ENCODE results near the gene IMMP2L.

IMMP2L gene

GRCh38 chr7:111003883-111004282, 558.4 kb downstream of the IMMP2L start:
- Histone ChIP-seq H3K36me3 (ENCODE audit: control insufficient read depth in 5 of 5, insufficient read depth in 5 of 5, low read length in 5 of 5) (no peaks in the 10 kb centered on the region), H3K9ac (ENCODE audit: low read length in 5 of 5) (no peak overlapping the region), H3K9me3 (ENCODE audit: control insufficient read depth in 5 of 5, low read length in 5 of 5) (no peaks in the 10 kb centered on the region), H3K4me3 (ENCODE audit: low read depth in 1 of 5, low read length in 5 of 5) (no peak overlapping the region), H3K27me3 (ENCODE audit: control insufficient read depth in 5 of 5, insufficient read depth in 4 of 5, low read length in 5 of 5) (no peaks in the 10 kb centered on the region), H3K4me1 (ENCODE audit: control insufficient read depth in 5 of 5, insufficient read depth in 5 of 5, low read length in 5 of 5) (no peaks in the 10 kb centered on the region), H3K27ac (ENCODE audit: low read depth, low read length) (no peak overlapping the region)

DNA sequence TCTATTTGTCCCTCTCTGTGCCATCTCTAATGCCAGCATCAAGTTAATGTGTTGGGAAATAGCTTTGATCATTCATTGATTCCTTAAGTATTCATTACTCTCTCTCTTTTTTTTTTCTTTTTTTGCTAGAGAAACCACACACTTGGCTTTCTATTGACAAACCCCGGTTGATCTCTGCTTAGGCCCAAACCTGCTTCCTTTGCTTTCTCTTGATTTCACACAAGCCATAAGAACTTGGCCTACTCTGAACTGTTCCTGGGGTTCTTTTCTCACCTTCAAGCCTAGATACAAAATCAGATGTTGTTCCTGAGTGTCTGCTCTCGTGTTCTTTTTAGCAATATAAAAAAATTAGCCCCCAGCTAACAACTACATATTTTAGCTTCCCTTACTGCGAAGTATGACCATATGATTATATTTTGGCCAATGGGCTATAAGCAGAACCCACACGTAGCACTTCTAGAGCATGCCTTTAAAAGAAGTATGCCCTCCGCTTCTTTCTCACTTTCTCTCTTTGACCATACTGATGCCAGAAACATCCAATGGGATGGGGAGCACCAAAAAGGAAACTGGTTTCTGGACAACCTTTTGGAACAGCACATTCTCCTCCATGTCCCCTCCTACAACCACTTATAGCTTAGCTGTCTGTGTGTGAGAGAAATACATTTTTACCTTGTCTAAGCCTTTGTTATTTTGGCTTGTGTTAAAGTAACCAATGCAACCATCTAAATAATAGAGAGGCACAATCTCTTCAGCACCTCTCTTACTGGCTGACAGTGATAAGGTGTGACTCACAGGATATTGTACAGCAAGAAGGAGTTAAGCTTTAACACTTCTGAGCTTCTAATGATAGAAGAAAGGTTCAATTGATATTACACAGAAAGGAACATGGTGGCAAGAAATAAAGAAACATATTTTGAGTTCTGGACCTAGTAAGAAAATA, 568.0 kb downstream of the IMMP2L start:
- Histone ChIP-seq H3K27me3 (ENCODE audit: control insufficient read depth in 5 of 5, insufficient read depth in 4 of 5, low read length in 5 of 5) (no peaks in the 10 kb centered on the region), H3K9me3 (ENCODE audit: control insufficient read depth in 5 of 5, low read length in 5 of 5) (no peaks in the 10 kb centered on the region), H3K36me3 (ENCODE audit: control insufficient read depth in 5 of 5, insufficient read depth in 5 of 5, low read length in 5 of 5) (no peaks in the 10 kb centered on the region), H3K4me3 (ENCODE audit: low read depth in 1 of 5, low read length in 5 of 5) (no peak overlapping the region), H3K9ac (ENCODE audit: low read length in 5 of 5) (no peak overlapping the region), H3K27ac (ENCODE audit: low read depth, low read length) (no peak overlapping the region), H3K4me1 (ENCODE audit: control insufficient read depth in 5 of 5, insufficient read depth in 5 of 5, low read length in 5 of 5) (no peaks in the 10 kb centered on the region)

DNA sequence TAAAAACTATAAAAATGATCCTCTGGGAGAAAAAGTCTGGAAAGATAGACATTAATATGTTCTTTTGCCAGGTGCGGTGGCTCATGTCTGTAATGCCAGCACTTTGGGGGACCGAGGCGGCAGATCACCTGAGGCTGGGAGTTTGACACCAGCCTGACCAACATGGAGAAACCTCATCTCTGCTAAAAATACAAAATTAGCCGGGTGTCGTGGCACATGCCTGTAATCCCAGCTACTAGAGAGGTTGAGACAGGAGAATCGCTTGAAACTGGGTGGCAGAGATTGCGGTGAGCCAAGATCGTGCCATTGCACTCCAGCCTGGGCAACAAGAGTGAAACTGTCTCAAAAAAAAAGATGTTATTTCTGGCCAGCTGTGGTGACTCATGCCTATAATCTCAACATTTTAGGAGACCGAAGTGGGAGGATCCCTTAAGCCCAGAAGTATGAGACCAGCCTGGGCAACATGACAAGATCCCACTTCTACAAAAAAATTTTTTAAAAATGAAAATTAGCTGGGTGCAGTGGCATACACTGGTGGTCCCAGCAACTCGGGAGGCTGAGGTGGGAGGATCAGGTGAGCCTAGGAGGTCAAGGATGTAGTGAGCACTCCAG, 573.3 kb downstream of the IMMP2L start:
- Histone ChIP-seq H3K4me3 (ENCODE audit: low read depth in 1 of 5, low read length in 5 of 5) (no peak overlapping the region), H3K9me3 (ENCODE audit: control insufficient read depth in 5 of 5, low read length in 5 of 5) (no peaks in the 10 kb centered on the region), H3K27ac (ENCODE audit: low read depth, low read length) (no peak overlapping the region), H3K36me3 (ENCODE audit: control insufficient read depth in 5 of 5, insufficient read depth in 5 of 5, low read length in 5 of 5) (no peaks in the 10 kb centered on the region), H3K9ac (ENCODE audit: low read length in 5 of 5) (no peak overlapping the region), H3K27me3 (ENCODE audit: control insufficient read depth in 5 of 5, insufficient read depth in 4 of 5, low read length in 5 of 5) (no peaks in the 10 kb centered on the region), H3K4me1 (ENCODE audit: control insufficient read depth in 5 of 5, insufficient read depth in 5 of 5, low read length in 5 of 5) (no peaks in the 10 kb centered on the region)

DNA sequence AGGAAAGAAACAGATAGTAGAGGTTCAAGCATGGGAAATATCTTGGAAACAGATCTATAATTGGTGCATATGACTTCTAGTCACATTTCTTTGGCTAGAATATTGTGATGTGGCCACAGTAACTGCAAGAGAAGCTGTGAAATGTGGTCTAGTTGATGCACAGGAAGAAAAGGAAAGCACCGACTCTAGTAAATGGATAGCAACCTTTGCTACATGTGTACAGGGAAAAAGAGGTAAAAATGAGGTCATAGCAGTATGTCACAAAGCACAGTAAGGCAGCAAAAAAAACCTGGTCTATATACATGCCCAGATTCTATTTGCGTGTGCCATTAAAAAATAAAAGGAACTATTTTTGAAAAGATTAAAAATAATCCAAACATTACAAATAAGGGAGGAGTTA, 573.9 kb downstream of the IMMP2L start:
- Histone ChIP-seq H3K4me3 (ENCODE audit: low read depth in 1 of 5, low read length in 5 of 5) (no peak overlapping the region), H3K9me3 (ENCODE audit: control insufficient read depth in 5 of 5, low read length in 5 of 5) (no peaks in the 10 kb centered on the region), H3K4me1 (ENCODE audit: control insufficient read depth in 5 of 5, insufficient read depth in 5 of 5, low read length in 5 of 5) (no peaks in the 10 kb centered on the region), H3K27me3 (ENCODE audit: control insufficient read depth in 5 of 5, insufficient read depth in 4 of 5, low read length in 5 of 5) (no peaks in the 10 kb centered on the region), H3K9ac (ENCODE audit: low read length in 5 of 5) (no peak overlapping the region), H3K36me3 (ENCODE audit: control insufficient read depth in 5 of 5, insufficient read depth in 5 of 5, low read length in 5 of 5) (no peaks in the 10 kb centered on the region), H3K27ac (ENCODE audit: low read depth, low read length) (no peak overlapping the region)

- Histone ChIP-seq H3K4me3 (ENCODE audit: low read depth in 1 of 5, low read length in 5 of 5) (no peak overlapping the region), H3K4me1 (ENCODE audit: control insufficient read depth in 5 of 5, insufficient read depth in 5 of 5, low read length in 5 of 5) (no peaks in the 10 kb centered on the region), H3K27me3 (ENCODE audit: control insufficient read depth in 5 of 5, insufficient read depth in 4 of 5, low read length in 5 of 5) (no peaks in the 10 kb centered on the region), H3K27ac (ENCODE audit: low read depth, low read length) (no peak overlapping the region), H3K9ac (ENCODE audit: low read length in 5 of 5) (no peak overlapping the region), H3K9me3 (ENCODE audit: control insufficient read depth in 5 of 5, low read length in 5 of 5) (no peaks in the 10 kb centered on the region), H3K36me3 (ENCODE audit: control insufficient read depth in 5 of 5, insufficient read depth in 5 of 5, low read length in 5 of 5) (no peaks in the 10 kb centered on the region)
These were observed 575.1 kb downstream of the IMMP2L start for GRCh38 chr7:110987127-110987693.

DNA sequence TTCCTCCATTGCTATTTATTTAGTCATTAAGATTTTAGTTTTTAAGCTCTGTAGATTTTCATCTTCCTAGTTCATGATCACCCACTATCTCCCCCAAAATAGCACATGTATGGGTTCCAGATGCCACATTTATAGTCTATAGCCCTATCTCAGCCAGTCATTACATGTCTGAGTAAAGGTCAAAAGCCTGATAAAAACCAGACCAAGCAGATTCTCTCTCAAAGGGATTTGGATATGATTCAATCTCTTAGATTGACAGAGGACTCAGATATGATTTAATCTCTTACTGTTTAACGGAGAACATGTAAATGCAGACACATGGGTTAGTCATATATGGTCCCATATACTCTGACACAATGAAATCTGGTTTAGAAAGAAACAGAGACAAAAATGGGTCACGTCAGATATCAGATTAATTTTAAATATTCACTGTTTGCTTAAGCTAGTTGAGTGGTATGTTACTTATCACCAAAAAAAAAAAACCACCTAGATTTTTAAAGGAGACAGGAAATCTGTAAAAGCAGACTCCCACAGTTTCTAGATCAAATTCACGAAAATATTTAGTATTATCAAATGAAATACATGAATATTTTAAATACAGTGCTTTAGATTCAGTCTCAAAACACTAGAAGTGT, 578.4 kb downstream of the IMMP2L start:
- H3K36me3 ChIP-seq (ENCODE audit: control insufficient read depth in 5 of 5, insufficient read depth in 5 of 5, low read length in 5 of 5) = no peaks in the 10 kb centered on the region
- no peaks in the 10 kb centered on the region for H3K4me1 ChIP-seq (ENCODE audit: control insufficient read depth in 5 of 5, insufficient read depth in 5 of 5, low read length in 5 of 5)
- H3K4me3 ChIP-seq (ENCODE audit: low read depth in 1 of 5, low read length in 5 of 5) = no peak overlapping the region
- no peak overlapping the region for H3K27ac ChIP-seq (ENCODE audit: low read depth, low read length)
- H3K27me3 ChIP-seq (ENCODE audit: control insufficient read depth in 5 of 5, insufficient read depth in 4 of 5, low read length in 5 of 5) = no peaks in the 10 kb centered on the region
- H3K9ac ChIP-seq (ENCODE audit: low read length in 5 of 5) = no peak overlapping the region
- H3K9me3 ChIP-seq (ENCODE audit: control insufficient read depth in 5 of 5, low read length in 5 of 5) = no peaks in the 10 kb centered on the region

DNA sequence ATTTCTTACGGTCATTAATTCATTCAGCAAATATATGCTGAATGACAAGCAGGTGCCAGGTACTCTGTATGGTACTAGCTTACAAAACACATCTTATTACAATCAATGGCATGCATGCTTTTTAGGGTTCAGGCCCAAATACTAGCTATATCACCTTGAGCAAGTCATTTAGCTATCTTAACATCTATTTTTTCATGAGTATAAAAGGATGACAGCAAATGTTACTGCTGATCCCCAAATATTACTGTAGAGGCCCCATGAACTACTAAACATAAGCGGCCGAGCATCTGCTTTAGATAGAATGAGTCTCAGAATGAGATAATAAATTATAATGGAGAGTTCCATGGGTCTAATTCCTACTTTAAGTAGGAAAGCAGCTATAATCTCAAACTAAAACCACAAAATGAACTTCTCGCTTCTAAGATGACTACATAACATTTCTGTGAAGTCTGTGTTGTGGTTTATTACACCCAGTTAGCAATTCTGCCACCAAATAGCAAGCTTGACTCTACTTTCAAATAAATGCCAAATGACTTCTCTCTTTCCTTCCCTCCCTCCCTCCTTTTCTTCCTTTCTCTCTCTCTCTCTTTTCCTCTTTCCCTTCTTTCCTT, 585.1 kb downstream of the IMMP2L start:
- no peak overlapping the region for H3K27ac ChIP-seq (ENCODE audit: low read depth, low read length)
- H3K4me1 ChIP-seq (ENCODE audit: control insufficient read depth in 5 of 5, insufficient read depth in 5 of 5, low read length in 5 of 5) = peaks cover 0 to 10% (median 0%) of the 10 kb centered on the region in 5 donors
- no peak overlapping the region for H3K9ac ChIP-seq (ENCODE audit: low read length in 5 of 5)
- no peak overlapping the region for H3K4me3 ChIP-seq (ENCODE audit: low read depth in 1 of 5, low read length in 5 of 5)
- no peaks in the 10 kb centered on the region for H3K36me3 ChIP-seq (ENCODE audit: control insufficient read depth in 5 of 5, insufficient read depth in 5 of 5, low read length in 5 of 5)
- H3K9me3 ChIP-seq (ENCODE audit: control insufficient read depth in 5 of 5, low read length in 5 of 5) = no peaks in the 10 kb centered on the region
- no peaks in the 10 kb centered on the region for H3K27me3 ChIP-seq (ENCODE audit: control insufficient read depth in 5 of 5, insufficient read depth in 4 of 5, low read length in 5 of 5)

DNA sequence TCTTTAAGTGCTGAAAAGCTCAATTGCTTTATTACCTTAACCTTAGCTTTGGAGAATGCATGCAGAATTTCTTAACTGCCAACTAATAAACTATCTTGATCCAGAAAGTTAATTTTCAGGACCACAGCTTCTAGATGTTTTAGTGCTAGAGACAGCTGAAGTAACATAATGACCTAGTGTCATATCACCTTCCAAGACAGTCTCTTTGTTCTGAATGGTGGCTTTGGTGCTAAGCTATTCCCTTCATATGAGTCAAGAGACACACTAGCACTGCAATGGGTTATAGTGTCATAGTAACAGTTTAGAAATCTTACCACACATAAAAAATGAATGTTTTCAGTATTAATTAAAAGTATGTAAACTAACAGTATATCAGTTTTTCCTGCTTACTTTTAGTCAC, 586.8 kb downstream of the IMMP2L start:
- no peaks in the 10 kb centered on the region for H3K27me3 ChIP-seq (ENCODE audit: control insufficient read depth in 5 of 5, insufficient read depth in 4 of 5, low read length in 5 of 5)
- H3K9me3 ChIP-seq (ENCODE audit: control insufficient read depth in 5 of 5, low read length in 5 of 5) = no peaks in the 10 kb centered on the region
- H3K9ac ChIP-seq (ENCODE audit: low read length in 5 of 5) = no peak overlapping the region
- no peak overlapping the region for H3K4me3 ChIP-seq (ENCODE audit: low read depth in 1 of 5, low read length in 5 of 5)
- no peaks in the 10 kb centered on the region for H3K36me3 ChIP-seq (ENCODE audit: control insufficient read depth in 5 of 5, insufficient read depth in 5 of 5, low read length in 5 of 5)
- H3K4me1 ChIP-seq (ENCODE audit: control insufficient read depth in 5 of 5, insufficient read depth in 5 of 5, low read length in 5 of 5) = peaks cover 0 to 12% (median 0%) of the 10 kb centered on the region in 5 donors
- no peak overlapping the region for H3K27ac ChIP-seq (ENCODE audit: low read depth, low read length)

GRCh38 chr7:110974441-110974840, 587.9 kb downstream of the IMMP2L start:
- Histone ChIP-seq H3K4me1 (ENCODE audit: control insufficient read depth in 5 of 5, insufficient read depth in 5 of 5, low read length in 5 of 5) (peaks cover 0 to 12% (median 0%) of the 10 kb centered on the region in 5 donors), H3K9me3 (ENCODE audit: control insufficient read depth in 5 of 5, low read length in 5 of 5) (no peaks in the 10 kb centered on the region), H3K9ac (ENCODE audit: low read length in 5 of 5) (no peak overlapping the region), H3K27me3 (ENCODE audit: control insufficient read depth in 5 of 5, insufficient read depth in 4 of 5, low read length in 5 of 5) (no peaks in the 10 kb centered on the region), H3K36me3 (ENCODE audit: control insufficient read depth in 5 of 5, insufficient read depth in 5 of 5, low read length in 5 of 5) (no peaks in the 10 kb centered on the region), H3K27ac (ENCODE audit: low read depth, low read length) (no peak overlapping the region), H3K4me3 (ENCODE audit: low read depth in 1 of 5, low read length in 5 of 5) (no peak overlapping the region)
